Trophoblast cell (in vitro differentiated cells and primary cell): ENCODE measurements around the gene VPS33A. TPM values are rescaled to one million over a fixed set of nuclear protein-coding genes. Genes with fewer than 3 reads are reported as not detected.

Experiments
- DNase-seq, 2 donors: peaks; one replicate each; pipeline ENCODE4 v3.0.0-alpha.2; 2016
- H2AFZ ChIP-seq: 2 replicates; pipeline ENCODE4 v1.6.1; 2013; ENCODE audit warnings: low read length, moderate library complexity, mild to moderate bottlenecking; ENCODE audit not compliant: insufficient read depth, poor library complexity
- H2AK5ac ChIP-seq: 2 replicates; pipeline ENCODE4 v1.6.1; 2013; ENCODE audit warnings: mild to moderate bottlenecking, low read length
- H2BK120ac ChIP-seq: 2 replicates; pipeline ENCODE4 v1.6.1; 2013; ENCODE audit warnings: low read length, mild to moderate bottlenecking, moderate library complexity; ENCODE audit not compliant: insufficient read depth, poor library complexity
- H2BK12ac ChIP-seq: 2 replicates; pipeline ENCODE4 v1.6.1; 2013; ENCODE audit warnings: mild to moderate bottlenecking, low read length, moderate library complexity
- H2BK5ac ChIP-seq: 2 replicates; pipeline ENCODE4 v1.6.1; 2013; ENCODE audit warnings: low read length, low read depth, moderate library complexity, mild to moderate bottlenecking; ENCODE audit not compliant: poor library complexity
- H3K14ac ChIP-seq: 2 replicates; pipeline ENCODE4 v1.6.1; 2013; ENCODE audit warnings: mild to moderate bottlenecking, low read length
- H3K18ac ChIP-seq: 2 replicates; pipeline ENCODE4 v1.6.1; 2013; ENCODE audit warnings: mild to moderate bottlenecking, low read length
- H3K23ac ChIP-seq: 2 replicates; pipeline ENCODE4 v1.6.1; 2013; ENCODE audit warnings: low read length
- H3K27ac ChIP-seq: 2 replicates; pipeline ENCODE4 v1.5.1; 2013; ENCODE audit warnings: low read depth, mild to moderate bottlenecking, inconsistent platforms, low read length, moderate library complexity
- H3K27me3 ChIP-seq: 2 replicates; pipeline ENCODE4 v1.6.1; 2013; ENCODE audit warnings: inconsistent platforms, mild to moderate bottlenecking, low read length, moderate library complexity; ENCODE audit not compliant: insufficient read depth
- H3K36me3 ChIP-seq, 2 experiments: 1 replicate in 1 of 2; 2 replicates in 1 of 2; pipeline ENCODE4 v1.6.1; 2013; ENCODE audit warnings: low read length in 2 of 2, mild to moderate bottlenecking in 2 of 2, moderate library complexity in 1 of 2; ENCODE audit not compliant: insufficient read depth in 2 of 2, control insufficient read depth in 1 of 2
- H3K4ac ChIP-seq: 2 replicates; pipeline ENCODE4 v1.6.1; 2013; ENCODE audit warnings: low read depth, mild to moderate bottlenecking, low read length, moderate library complexity
- H3K4me1 ChIP-seq, 2 experiments: 1 replicate in 1 of 2; 2 replicates in 1 of 2; pipeline ENCODE4 v1.6.1; 2013; ENCODE audit warnings: low read length in 2 of 2, mild to moderate bottlenecking in 2 of 2, moderate library complexity in 1 of 2; ENCODE audit not compliant: insufficient read depth in 2 of 2, control insufficient read depth in 1 of 2
- H3K4me2 ChIP-seq: 2 replicates; pipeline ENCODE4 v1.6.1; 2013; ENCODE audit warnings: inconsistent platforms, mild to moderate bottlenecking, low read length, moderate library complexity
- H3K4me3 ChIP-seq: 2 replicates; pipeline ENCODE4 v1.5.1; 2013; ENCODE audit warnings: mild to moderate bottlenecking, low read depth, low read length, inconsistent platforms
- H3K79me1 ChIP-seq: one replicate; pipeline ENCODE4 v1.6.1; 2013; ENCODE audit warnings: low read length
- H3K79me2 ChIP-seq: 2 replicates; pipeline ENCODE4 v1.6.1; 2013; ENCODE audit warnings: low read length, mild to moderate bottlenecking; ENCODE audit not compliant: control insufficient read depth, insufficient read depth, poor library complexity
- H3K9ac ChIP-seq: 2 replicates; pipeline ENCODE4 v1.6.1; 2013; ENCODE audit warnings: mild to moderate bottlenecking, low read length
- H3K9me3 ChIP-seq: 2 replicates; pipeline ENCODE4 v1.6.1; 2013; ENCODE audit warnings: low read depth, mild to moderate bottlenecking, control low read depth, inconsistent platforms, low read length; ENCODE audit not compliant: insufficient read depth
- H4K12ac ChIP-seq: 2 replicates; pipeline ENCODE4 v1.6.1; 2013; ENCODE audit warnings: low read depth, mild to moderate bottlenecking, low read length, moderate library complexity
- H4K8ac ChIP-seq: 2 replicates; pipeline ENCODE4 v1.6.1; 2013; ENCODE audit warnings: low read depth, mild to moderate bottlenecking, low read length, moderate library complexity
- H4K91ac ChIP-seq: one replicate; pipeline ENCODE4 v1.6.1; 2013; ENCODE audit warnings: low read depth, mild to moderate bottlenecking, low read length, moderate library complexity
- WGBS: extraction: QIAGEN DNeasy Blood & Tissue Kit; methylation state at CpG from one replicate; pipeline ENCODE4 v1.1.7; 2013; ENCODE audit warnings: missing lambda C conversion rate; ENCODE audit not compliant: insufficient read length, insufficient coverage; ENCODE audit errors: extremely low coverage; 5-methylcytosine and 5-hydroxymethylcytosine counted together
- polyA plus RNA-seq: library from polyadenylated mRNA; stranded (reverse); fragments of 200-250 nt; gene quantifications from 2 replicates; pipeline ENCODE4 v1.2.3, GENCODE V29; 2013

Gene VPS33A
- 18.2 and 18.6 TPM in 2 replicates for polyA plus RNA-seq

GRCh38 chr12:122266230-122266901, at the start of gene VPS33A:
Gene VPS33A, minus strand, starts transcription at chr12:122266494. Its CDS starts 86 bp downstream, at chr12:122266408.
- peak within 1 kb of the TSS; percentile 96 for H4K91ac ChIP-seq
- H3K79me2 ChIP-seq: peaks cover 5% of the 10 kb centered on the region
- H3K4ac ChIP-seq: peak within 1 kb of the TSS; percentile 95
- H3K23ac ChIP-seq: no peak within 1 kb of the TSS
- DNase-seq: peak; percentile 96 to 99
- peak within 1 kb of the TSS; percentile 95 for H4K12ac ChIP-seq
- H3K9ac ChIP-seq: peak within 1 kb of the TSS; percentile 81
- H3K9me3 ChIP-seq: no peaks in the 10 kb centered on the region
- peaks cover 8% of the 10 kb centered on the region for H3K79me1 ChIP-seq
- H3K4me2 ChIP-seq: peak within 1 kb of the TSS; percentile 88
- peak within 1 kb of the TSS; percentile 96 for H3K18ac ChIP-seq
- H4K8ac ChIP-seq: peak within 1 kb of the TSS; percentile 98
- peaks cover 7 to 8% of the 10 kb centered on the region in 2 experiments for H3K36me3 ChIP-seq
- H3K27me3 ChIP-seq: no peaks in the 10 kb centered on the region
- peak within 1 kb of the TSS; percentile 99 for H2AFZ ChIP-seq
- peak within 1 kb of the TSS; percentile 99 for H3K14ac ChIP-seq
- H2AK5ac ChIP-seq: peak within 1 kb of the TSS; percentile 61
- H2BK120ac ChIP-seq: peak within 1 kb of the TSS; percentile 79
- peak within 1 kb of the TSS; percentile 96 for H3K4me3 ChIP-seq
- H2BK12ac ChIP-seq: no peak within 1 kb of the TSS
- H2BK5ac ChIP-seq: peak within 1 kb of the TSS; percentile 76
- H3K4me1 ChIP-seq: no peaks in the 10 kb centered on the region
- no CpG with 5 or more reads among the region's 56 CpGs for WGBS
- H3K27ac ChIP-seq: peak within 1 kb of the TSS; percentile 79

GRCh38 chr12:122312926-122313325, 46.6 kb upstream of the VPS33A start:
- Histone ChIP-seq H3K9ac (no peak overlapping the region), H4K91ac (no peak overlapping the region), H3K14ac (no peak overlapping the region), H3K79me1 (no peaks in the 10 kb centered on the region), H3K23ac (no peak overlapping the region), H3K79me2 (no peaks in the 10 kb centered on the region), H4K8ac (no peak overlapping the region), H3K4me1 (no peaks in the 10 kb centered on the region), H2AK5ac (no peak overlapping the region), H3K36me3 (peaks cover 30 to 40% of the 10 kb centered on the region in 2 experiments), H3K18ac (no peak overlapping the region), H3K4me3 (no peak overlapping the region), H2AFZ (no peak overlapping the region), H3K27ac (no peak overlapping the region), H2BK120ac (no peak overlapping the region), H3K4ac (no peak overlapping the region), H3K9me3 (no peaks in the 10 kb centered on the region), H3K4me2 (no peak overlapping the region), H2BK12ac (no peak overlapping the region), H3K27me3 (no peaks in the 10 kb centered on the region), H4K12ac (peak overlapping the region; percentile 32), H2BK5ac (peak overlapping the region; percentile 64)
- no peak for DNase-seq
- no CpG with 5 or more reads among the region's 5 CpGs for WGBS

GRCh38 chr12:122311696-122312095, 45.4 kb upstream of the VPS33A start:
- Histone ChIP-seq H3K27me3 (no peaks in the 10 kb centered on the region), H3K4me1 (no peaks in the 10 kb centered on the region), H4K12ac (no peak overlapping the region), H3K4ac (no peak overlapping the region), H4K8ac (no peak overlapping the region), H2AFZ (no peak overlapping the region), H3K14ac (no peak overlapping the region), H2BK5ac (no peak overlapping the region), H3K27ac (no peak overlapping the region), H3K4me2 (no peak overlapping the region), H3K79me1 (no peaks in the 10 kb centered on the region), H3K9me3 (no peaks in the 10 kb centered on the region), H3K18ac (no peak overlapping the region), H2BK12ac (no peak overlapping the region), H3K4me3 (no peak overlapping the region), H3K9ac (no peak overlapping the region), H2BK120ac (no peak overlapping the region), H3K36me3 (peaks cover 26 to 36% of the 10 kb centered on the region in 2 experiments), H4K91ac (no peak overlapping the region), H2AK5ac (no peak overlapping the region), H3K79me2 (no peaks in the 10 kb centered on the region), H3K23ac (no peak overlapping the region)
- no CpG with 5 or more reads among the region's 5 CpGs for WGBS
- no peak for DNase-seq

GRCh38 chr12:122310626-122311333, 44.5 kb upstream of the VPS33A start:
- H3K36me3 ChIP-seq: peaks cover 24 to 32% of the 10 kb centered on the region in 2 experiments
- H3K18ac ChIP-seq: no peak overlapping the region
- H4K8ac ChIP-seq: no peak overlapping the region
- H2AFZ ChIP-seq: no peak overlapping the region
- H2AK5ac ChIP-seq: no peak overlapping the region
- no peak overlapping the region for H3K4ac ChIP-seq
- no peak for DNase-seq
- H2BK12ac ChIP-seq: no peak overlapping the region
- no peak overlapping the region for H3K4me3 ChIP-seq
- no peak overlapping the region for H2BK120ac ChIP-seq
- no peak overlapping the region for H3K27ac ChIP-seq
- no peaks in the 10 kb centered on the region for H3K4me1 ChIP-seq
- no peaks in the 10 kb centered on the region for H3K79me2 ChIP-seq
- H3K4me2 ChIP-seq: no peak overlapping the region
- H4K12ac ChIP-seq: no peak overlapping the region
- H2BK5ac ChIP-seq: no peak overlapping the region
- no peaks in the 10 kb centered on the region for H3K27me3 ChIP-seq
- no peaks in the 10 kb centered on the region for H3K9me3 ChIP-seq
- no peak overlapping the region for H3K14ac ChIP-seq
- H3K9ac ChIP-seq: no peak overlapping the region
- H3K79me1 ChIP-seq: no peaks in the 10 kb centered on the region
- no CpG with 5 or more reads among the region's 3 CpGs for WGBS
- H4K91ac ChIP-seq: no peak overlapping the region
- H3K23ac ChIP-seq: no peak overlapping the region
